Muscle layer of duodenum (tissue), 2 donors: Measurements from ENCODE around the gene ZNF512B.
"Not testable (repeated sequence)": the region's sequence is repeated elsewhere in the genome, so short reads cannot be mapped to it uniquely, and the experiment has no call there.

Experiments
- H3K27ac ChIP-seq: one replicate; pipeline ENCODE4 v1.7.0; 2013; ENCODE audit warnings: mild to moderate bottlenecking, low read length
- H3K27me3 ChIP-seq: one replicate; pipeline ENCODE4 v1.7.0; 2013; ENCODE audit warnings: low read depth, mild to moderate bottlenecking, control low read depth, low read length
- H3K36me3 ChIP-seq, 2 donors: one replicate each; pipeline ENCODE4 v1.7.0; 2013; ENCODE audit warnings: low read length in 2 of 2, control low read depth in 1 of 2, mild to moderate bottlenecking in 1 of 2; ENCODE audit not compliant: insufficient read depth in 2 of 2, control insufficient read depth in 1 of 2
- H3K4me1 ChIP-seq, 2 donors: one replicate each; pipeline ENCODE4 v1.7.0; 2013; ENCODE audit warnings: low read length in 2 of 2, mild to moderate bottlenecking in 2 of 2, control low read depth in 1 of 2, moderate library complexity in 1 of 2; ENCODE audit not compliant: insufficient read depth in 2 of 2, control insufficient read depth in 1 of 2
- H3K4me3 ChIP-seq, 2 donors: one replicate each; pipeline ENCODE4 v1.7.0; 2013; ENCODE audit warnings: low read length in 2 of 2, low read depth in 1 of 2, mild to moderate bottlenecking in 1 of 2
- H3K9me3 ChIP-seq, 2 donors: one replicate each; pipeline ENCODE4 v1.7.0; 2013; ENCODE audit warnings: low read length in 2 of 2, control low read depth in 1 of 2, mild to moderate bottlenecking in 1 of 2; ENCODE audit not compliant: control insufficient read depth in 1 of 2
- donor health status: healthy.

The ZNF512B gene

GRCh38 chr20:63916371-63916939 is 53.3 kb downstream of the ZNF512B start:
- H3K27me3 ChIP-seq, H3K9me3 ChIP-seq, H3K4me1 ChIP-seq, H3K27ac ChIP-seq, H3K4me3 ChIP-seq: not testable (repeated sequence)
- H3K36me3 ChIP-seq: peaks cover 3 to 17% of the 10 kb centered on the region in 2 donors

- H3K27me3 ChIP-seq: no peaks in the 10 kb centered on the region
- no peaks in the 10 kb centered on the region for H3K4me1 ChIP-seq
- H3K9me3 ChIP-seq: no peaks in the 10 kb centered on the region
- H3K4me3 ChIP-seq: no peak overlapping the region
- H3K27ac ChIP-seq: no peak overlapping the region
- peaks cover 3 to 17% of the 10 kb centered on the region in 2 donors for H3K36me3 ChIP-seq
Observed at GRCh38 chr20:63915471-63915870, 54.3 kb downstream of the ZNF512B start.

GRCh38 chr20:63913768-63914167 is 56.0 kb downstream of the ZNF512B start:
- no peak overlapping the region for H3K4me3 ChIP-seq
- H3K9me3 ChIP-seq: no peaks in the 10 kb centered on the region
- H3K27ac ChIP-seq: no peak overlapping the region
- H3K27me3 ChIP-seq: no peaks in the 10 kb centered on the region
- H3K36me3 ChIP-seq: peaks cover 3 to 6% of the 10 kb centered on the region in 2 donors
- peaks cover 0 to 5% of the 10 kb centered on the region in 2 donors for H3K4me1 ChIP-seq

- no peaks in the 10 kb centered on the region for H3K27me3 ChIP-seq
- H3K4me3 ChIP-seq: no peak overlapping the region
- H3K27ac ChIP-seq: no peak overlapping the region
- no peaks in the 10 kb centered on the region for H3K9me3 ChIP-seq
- peaks cover 5 to 6% of the 10 kb centered on the region in 2 donors for H3K4me1 ChIP-seq
- no peaks in the 10 kb centered on the region for H3K36me3 ChIP-seq
Observed at GRCh38 chr20:63911176-63911575, 58.6 kb downstream of the ZNF512B start.

GRCh38 chr20:63908008-63908682 is 61.6 kb downstream of the ZNF512B start:
- Histone ChIP-seq H3K4me3 (no peak overlapping the region), H3K36me3 (no peaks in the 10 kb centered on the region), H3K4me1 (peaks cover 5 to 6% of the 10 kb centered on the region in 2 donors), H3K27ac (no peak overlapping the region), H3K9me3 (no peaks in the 10 kb centered on the region), H3K27me3 (no peaks in the 10 kb centered on the region)
